ENCODE data around the gene TBX3.
A peak's percentile ranks its signal among the peaks of the same experiment; 100 is the strongest.

The TBX3 gene

GRCh38 chr12:114693059-114693531 lies 9.1 kb upstream of the TBX3 start:
- TF ChIP-seq JUND (IDR thresholded peaks at IDR 0.05; ENCODE audit: low read depth): no peak
- no peak for DNase-seq (ENCODE audit: low read depth in 1 of 2, low spot score in 1 of 2)
- in situ Hi-C loops (cut with HindIII; ENCODE audit: low pct_unique_long_range_greater_than_20kb, low sequenced_read_pairs): no loop called here

GRCh38 chr12:114692186-114693058 lies 8.4 kb upstream of the TBX3 start:
- in situ Hi-C loops (cut with HindIII; ENCODE audit: low pct_unique_long_range_greater_than_20kb, low sequenced_read_pairs): no loop called here

GRCh38 chr12:114691763-114692185 lies 7.8 kb upstream of the TBX3 start:
- TF ChIP-seq JUND (IDR thresholded peaks at IDR 0.05; ENCODE audit: low read depth): no peak
- no peak for DNase-seq (ENCODE audit: low read depth in 1 of 2, low spot score in 1 of 2)
- in situ Hi-C loops (cut with HindIII; ENCODE audit: low pct_unique_long_range_greater_than_20kb, low sequenced_read_pairs): no loop called here

More at GRCh38 chr12:114692186-114693058, 8.4 kb upstream of the TBX3 start:
- no peak for TF ChIP-seq JUND (IDR thresholded peaks at IDR 0.05; ENCODE audit: low read depth)
- DNase-seq (ENCODE audit: low read depth in 1 of 2, low spot score in 1 of 2): peak; percentile 56 to 76

- no peak for DNase-seq (ENCODE audit: low read depth in 1 of 2, low spot score in 1 of 2)
- no peak for TF ChIP-seq JUND (IDR thresholded peaks at IDR 0.05; ENCODE audit: low read depth)
- in situ Hi-C loops (cut with HindIII; ENCODE audit: low pct_unique_long_range_greater_than_20kb, low sequenced_read_pairs): no loop called here
Observed at GRCh38 chr12:114691196-114691595, 7.2 kb upstream of the TBX3 start.

- no peak for DNase-seq (ENCODE audit: low read depth in 1 of 2, low spot score in 1 of 2)
- in situ Hi-C loops (cut with HindIII; ENCODE audit: low pct_unique_long_range_greater_than_20kb, low sequenced_read_pairs): no loop called here
- TF ChIP-seq JUND (IDR thresholded peaks at IDR 0.05; ENCODE audit: low read depth): no peak
Observed at GRCh38 chr12:114690267-114691135, 6.5 kb upstream of the TBX3 start.

- no peak for TF ChIP-seq JUND (IDR thresholded peaks at IDR 0.05; ENCODE audit: low read depth)
- in situ Hi-C loops (cut with HindIII; ENCODE audit: low pct_unique_long_range_greater_than_20kb, low sequenced_read_pairs): no loop called here
- no peak for DNase-seq (ENCODE audit: low read depth in 1 of 2, low spot score in 1 of 2)
Observed at GRCh38 chr12:114689075-114689994, 5.4 kb upstream of the TBX3 start.

DNA sequence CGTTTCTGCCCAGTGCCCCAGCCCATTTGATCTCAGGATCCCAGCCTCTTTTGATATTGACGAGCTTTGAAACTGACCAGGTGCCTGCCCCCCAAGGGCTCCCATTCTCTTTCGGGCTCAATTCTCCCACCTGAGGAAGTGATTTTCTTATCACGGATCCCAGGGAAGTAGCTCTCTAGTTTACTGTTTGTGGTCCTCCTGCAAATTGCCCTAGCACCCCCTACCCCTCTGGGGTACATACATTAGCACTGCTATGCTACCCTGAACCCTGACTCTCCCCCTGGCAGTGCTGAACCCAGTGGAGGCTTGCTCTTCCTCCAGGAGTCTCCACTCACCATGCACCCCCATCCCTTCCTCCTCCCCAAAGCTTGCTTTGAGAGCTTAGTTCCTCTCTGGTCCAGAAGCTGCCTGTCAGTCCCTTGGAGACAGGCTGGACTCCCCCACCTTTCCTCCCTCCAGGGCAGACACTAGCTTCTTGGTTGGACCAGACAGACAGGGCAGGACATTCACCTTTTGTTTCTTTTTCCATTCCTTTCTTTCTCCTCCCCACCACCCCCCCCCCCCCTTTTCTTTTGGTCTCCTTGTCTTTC lies 4.4 kb upstream of the TBX3 start:
- in situ Hi-C loops (cut with HindIII; ENCODE audit: low pct_unique_long_range_greater_than_20kb, low sequenced_read_pairs): no loop called here
- no peak for TF ChIP-seq JUND (IDR thresholded peaks at IDR 0.05; ENCODE audit: low read depth)
- DNase-seq (ENCODE audit: low read depth in 1 of 2, low spot score in 1 of 2): no peak

DNA sequence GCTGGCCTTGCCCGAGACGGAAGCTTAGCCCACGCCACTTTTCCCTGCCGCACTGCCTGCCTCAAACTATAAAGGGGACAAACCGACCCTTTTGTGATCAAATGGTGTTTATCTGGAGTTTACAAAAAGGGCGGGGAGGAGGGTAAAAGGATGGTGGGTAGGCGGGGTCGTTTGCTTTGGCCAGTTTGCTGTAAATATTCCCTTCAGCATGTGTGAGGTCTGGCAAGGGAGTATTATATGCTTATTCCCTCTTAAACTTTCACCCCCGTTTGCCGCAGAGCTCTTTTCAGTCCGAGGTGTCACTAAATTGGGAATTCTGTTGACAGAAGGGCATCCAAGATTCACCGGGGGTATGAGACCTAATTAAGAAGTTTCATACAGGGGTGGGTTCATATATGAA lies 3.8 kb upstream of the TBX3 start:
- TF ChIP-seq JUND (IDR thresholded peaks at IDR 0.05; ENCODE audit: low read depth): no peak
- DNase-seq (ENCODE audit: low read depth in 1 of 2, low spot score in 1 of 2): no peak
- in situ Hi-C loops (cut with HindIII; ENCODE audit: low pct_unique_long_range_greater_than_20kb, low sequenced_read_pairs): no loop called here

GRCh38 chr12:114686773-114687500 lies 3.0 kb upstream of the TBX3 start:
- TF ChIP-seq JUND (IDR thresholded peaks at IDR 0.05; ENCODE audit: low read depth): no peak
- no peak for DNase-seq (ENCODE audit: low read depth in 1 of 2, low spot score in 1 of 2)
- in situ Hi-C loops (cut with HindIII; ENCODE audit: low pct_unique_long_range_greater_than_20kb, low sequenced_read_pairs): no loop called here

GRCh38 chr12:114686426-114686772 lies 2.4 kb upstream of the TBX3 start:
- DNase-seq (ENCODE audit: low read depth in 1 of 2, low spot score in 1 of 2): no peak
- in situ Hi-C loops (cut with HindIII; ENCODE audit: low pct_unique_long_range_greater_than_20kb, low sequenced_read_pairs): no loop called here
- no peak for TF ChIP-seq JUND (IDR thresholded peaks at IDR 0.05; ENCODE audit: low read depth)

GRCh38 chr12:114685869-114686268 lies 1.9 kb upstream of the TBX3 start:
- in situ Hi-C loops (cut with HindIII; ENCODE audit: low pct_unique_long_range_greater_than_20kb, low sequenced_read_pairs): no loop called here
- no peak for DNase-seq (ENCODE audit: low read depth in 1 of 2, low spot score in 1 of 2)

More at GRCh38 chr12:114685869-114686268, 1.9 kb upstream of the TBX3 start:
- no peak for TF ChIP-seq JUND (IDR thresholded peaks at IDR 0.05; ENCODE audit: low read depth)
